Stimulated activated CD4-positive, alpha-beta T cell treated with anti-CD3 and anti-CD28 coated beads, Interleukin-1b, Interleukin-23, amount 100 ng/mL, for 1 hour (primary cell): ENCODE data around the gene NACA.
A peak's percentile ranks its signal among the peaks of the same experiment; 100 is the strongest.
"Not testable (repeated sequence)": the region's sequence is repeated elsewhere in the genome, so short reads cannot be mapped to it uniquely, and the experiment has no call there.

ENCODE experiments used
- DNase-seq, 2 donors: peaks; one replicate each; pipeline ENCODE4 v3.0.0-alpha.2; 2020; ENCODE audit warnings: low read depth in 2 of 2

The NACA gene

GRCh38 chr12:56724972-56725722 lies at the start of gene NACA:
Gene NACA, minus strand, starts transcription at chr12:56725299. Its CDS starts 778 bp downstream, at chr12:56724521.
- DNase-seq, result peak; percentile 93

GRCh38 chr12:56773113-56773512 lies 48.0 kb upstream of the NACA start:
- no peak for DNase-seq

GRCh38 chr12:56772625-56773024 lies 47.5 kb upstream of the NACA start:
- DNase-seq, result no peak

GRCh38 chr12:56769868-56770267 lies 44.8 kb upstream of the NACA start:
- DNase-seq, result no peak

- DNase-seq, result no peak
Observed at GRCh38 chr12:56768424-56768823, 43.3 kb upstream of the NACA start.

GRCh38 chr12:56766535-56766934 lies 41.4 kb upstream of the NACA start:
- no peak for DNase-seq

- no peak for DNase-seq
Observed at GRCh38 chr12:56763753-56764657, 38.9 kb upstream of the NACA start.

- DNase-seq, result no peak
Observed at GRCh38 chr12:56761812-56762211, 36.7 kb upstream of the NACA start.

- DNase-seq, result no peak
Observed at GRCh38 chr12:56760460-56760859, 35.4 kb upstream of the NACA start.

GRCh38 chr12:56759263-56759908 lies 34.3 kb upstream of the NACA start:
- DNase-seq, result no peak

GRCh38 chr12:56758728-56759262 lies 33.7 kb upstream of the NACA start:
- DNase-seq, result no peak

GRCh38 chr12:56757971-56758370 lies 32.9 kb upstream of the NACA start:
- not testable (repeated sequence) for DNase-seq

- no peak for DNase-seq
Observed at GRCh38 chr12:56753566-56753965, 28.5 kb upstream of the NACA start.

- DNase-seq, result peak; percentile 40 to 71
Observed at GRCh38 chr12:56751712-56752598, 26.9 kb upstream of the NACA start, which contains the start of gene PRIM1. Gene PRIM1, minus strand, starts transcription at chr12:56752323. Its CDS starts 25 bp downstream, at chr12:56752298.

GRCh38 chr12:56750596-56750995 lies 25.5 kb upstream of the NACA start:
- not testable (repeated sequence) for DNase-seq

GRCh38 chr12:56749853-56750252 lies 24.8 kb upstream of the NACA start:
- DNase-seq, result no peak

GRCh38 chr12:56749359-56749758 lies 24.3 kb upstream of the NACA start:
- DNase-seq, result no peak

GRCh38 chr12:56728139-56728861 lies 3.2 kb upstream of the NACA start:
- DNase-seq, result no peak

GRCh38 chr12:56726196-56726675 lies 1.1 kb upstream of the NACA start:
- DNase-seq, result not testable (repeated sequence)

- DNase-seq, result no peak
Observed at GRCh38 chr12:56725723-56726102, 614 bp upstream of the NACA start.
